Stimulated activated CD4-positive, alpha-beta T cell treated with anti-CD3 and anti-CD28 coated beads, Interleukin-1b, Interleukin-23, amount 100 ng/mL, for 4 hours (primary cell): ENCODE data around the gene ADARB2.

Experiments
- DNase-seq, 2 donors: peaks; one replicate each; pipeline ENCODE4 v3.0.0-alpha.2; 2020; ENCODE audit warnings: low read depth in 2 of 2

Gene ADARB2

GRCh38 chr10:1527951-1528350 lies 209.4 kb downstream of the ADARB2 start:
- no peak for DNase-seq

- DNase-seq: no peak
Observed at GRCh38 chr10:1526436-1527055, 210.8 kb downstream of the ADARB2 start.

- no peak for DNase-seq
Observed at GRCh38 chr10:1525354-1526162, 211.8 kb downstream of the ADARB2 start.

- DNase-seq: no peak
Observed at GRCh38 chr10:1524540-1524939, 212.8 kb downstream of the ADARB2 start.

GRCh38 chr10:1523221-1523620 lies 214.1 kb downstream of the ADARB2 start:
- no peak for DNase-seq

GRCh38 chr10:1522237-1522636 lies 215.1 kb downstream of the ADARB2 start:
- DNase-seq: no peak

- DNase-seq: no peak
Observed at GRCh38 chr10:1521741-1522140, 215.6 kb downstream of the ADARB2 start.

- DNase-seq: no peak
Observed at GRCh38 chr10:1520909-1521565, 216.3 kb downstream of the ADARB2 start.

- no peak for DNase-seq
Observed at GRCh38 chr10:1519391-1519790, 217.9 kb downstream of the ADARB2 start.

- no peak for DNase-seq
Observed at GRCh38 chr10:1517684-1518083, 219.6 kb downstream of the ADARB2 start.

GRCh38 chr10:1516492-1517165 lies 220.7 kb downstream of the ADARB2 start:
- no peak for DNase-seq

GRCh38 chr10:1515780-1516491 lies 221.4 kb downstream of the ADARB2 start:
- DNase-seq: no peak

- DNase-seq: no peak
Observed at GRCh38 chr10:1515121-1515779, 222.1 kb downstream of the ADARB2 start.

- DNase-seq: no peak
Observed at GRCh38 chr10:1514681-1515080, 222.6 kb downstream of the ADARB2 start.

GRCh38 chr10:1513221-1513620 lies 224.1 kb downstream of the ADARB2 start:
- DNase-seq: no peak

GRCh38 chr10:1509011-1509530 lies 228.3 kb downstream of the ADARB2 start:
- no peak for DNase-seq

GRCh38 chr10:1508096-1508495 lies 229.2 kb downstream of the ADARB2 start:
- no peak for DNase-seq

GRCh38 chr10:1507436-1507835 lies 229.9 kb downstream of the ADARB2 start:
- DNase-seq: no peak

- DNase-seq: no peak
Observed at GRCh38 chr10:1504940-1505339, 232.4 kb downstream of the ADARB2 start.

GRCh38 chr10:1504286-1504685 lies 233.0 kb downstream of the ADARB2 start:
- no peak for DNase-seq

- DNase-seq: no peak
Observed at GRCh38 chr10:1502451-1502850, 234.9 kb downstream of the ADARB2 start.
